ENCODE data around the gene ARHGEF26. TPM values are rescaled to one million over a fixed set of nuclear protein-coding genes. Genes with fewer than 3 reads are reported as not detected.

The ARHGEF26 gene
- total RNA-seq, 1 experiment from 2014 or later = 7.2 TPM

DNA sequence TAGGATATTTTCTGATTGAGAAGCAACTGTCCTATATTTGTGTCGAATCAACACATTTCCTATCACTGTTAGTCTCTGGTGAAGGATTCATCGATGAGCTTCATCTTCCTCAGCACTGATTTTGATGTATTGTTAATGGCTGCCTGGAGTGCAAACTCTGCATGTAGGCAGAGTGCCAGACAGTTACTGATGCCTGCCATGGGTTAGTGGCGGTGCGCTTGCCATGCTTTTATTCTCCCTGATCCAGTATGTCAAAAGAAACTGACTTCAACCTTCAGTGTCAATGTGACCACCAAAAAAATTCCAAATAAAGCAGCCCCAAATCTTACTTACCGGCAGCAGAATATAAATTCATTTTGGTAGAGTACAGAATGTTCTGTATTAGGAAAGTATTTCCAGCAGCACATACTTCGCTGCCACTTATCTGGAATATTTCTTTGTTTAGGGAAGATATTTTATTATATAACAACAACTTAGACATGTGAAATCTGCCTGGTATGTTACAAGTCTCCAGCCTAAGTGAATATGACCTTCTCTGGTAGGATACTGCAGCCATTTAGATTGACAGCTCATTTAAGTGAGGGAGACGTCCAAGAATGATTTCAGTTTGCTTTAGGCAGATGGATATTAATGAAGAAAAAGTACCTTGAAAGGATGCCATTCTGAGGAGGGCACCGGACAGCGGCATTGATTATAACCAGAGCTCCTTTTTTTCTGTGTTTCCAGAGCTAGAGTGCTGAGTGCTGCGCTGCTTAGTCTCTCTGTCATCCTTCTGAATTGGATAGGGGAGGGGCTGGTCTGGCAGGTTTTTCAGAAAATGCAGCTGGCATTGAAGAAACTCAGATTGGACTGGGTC is 59.9 kb downstream of the ARHGEF26 start:
- no peak overlapping the region for H3K9ac ChIP-seq (ENCODE audit: low read length)
- ATAC-seq = no peak
- BruUV-seq (replicated peaks) = no TSS peak

More for the DNA sequence above, 59.9 kb downstream of the ARHGEF26 start:
- POLR2A ChIA-PET = no interaction called here
- TF ChIP-seq ZNF274 (IDR thresholded peaks at IDR 0.05; ENCODE audit: low read depth, low read length) (no peak), YY1 (IDR thresholded peaks at IDR 0.05; ENCODE audit: extremely low read depth, insufficient replicate concordance, low read depth, low read length) (no peak), JUND (IDR thresholded peaks at IDR 0.05) (no peak), ZFX (IDR thresholded peaks at IDR 0.05) (no peak), RAD21 (IDR thresholded peaks at IDR 0.05; ENCODE audit: low read depth) (no peak), EZH2 (IDR thresholded peaks at IDR 0.05) (no peak), ELF1 (IDR thresholded peaks at IDR 0.05; ENCODE audit: borderline replicate concordance, low read depth) (no peak), POLR2AphosphoS5 (IDR thresholded peaks at IDR 0.05; ENCODE audit: low read depth, low read length) (no peak), SIN3A (IDR thresholded peaks at IDR 0.05; ENCODE audit: low read depth) (no peak), POLR2A (IDR thresholded peaks at IDR 0.05; ENCODE audit: borderline replicate concordance, extremely low read depth, insufficient read depth, insufficient read length) (no peak), CEBPB (IDR thresholded peaks at IDR 0.05; ENCODE audit: low read depth) (no peak)
- TF ChIP-seq, protein P1, sequence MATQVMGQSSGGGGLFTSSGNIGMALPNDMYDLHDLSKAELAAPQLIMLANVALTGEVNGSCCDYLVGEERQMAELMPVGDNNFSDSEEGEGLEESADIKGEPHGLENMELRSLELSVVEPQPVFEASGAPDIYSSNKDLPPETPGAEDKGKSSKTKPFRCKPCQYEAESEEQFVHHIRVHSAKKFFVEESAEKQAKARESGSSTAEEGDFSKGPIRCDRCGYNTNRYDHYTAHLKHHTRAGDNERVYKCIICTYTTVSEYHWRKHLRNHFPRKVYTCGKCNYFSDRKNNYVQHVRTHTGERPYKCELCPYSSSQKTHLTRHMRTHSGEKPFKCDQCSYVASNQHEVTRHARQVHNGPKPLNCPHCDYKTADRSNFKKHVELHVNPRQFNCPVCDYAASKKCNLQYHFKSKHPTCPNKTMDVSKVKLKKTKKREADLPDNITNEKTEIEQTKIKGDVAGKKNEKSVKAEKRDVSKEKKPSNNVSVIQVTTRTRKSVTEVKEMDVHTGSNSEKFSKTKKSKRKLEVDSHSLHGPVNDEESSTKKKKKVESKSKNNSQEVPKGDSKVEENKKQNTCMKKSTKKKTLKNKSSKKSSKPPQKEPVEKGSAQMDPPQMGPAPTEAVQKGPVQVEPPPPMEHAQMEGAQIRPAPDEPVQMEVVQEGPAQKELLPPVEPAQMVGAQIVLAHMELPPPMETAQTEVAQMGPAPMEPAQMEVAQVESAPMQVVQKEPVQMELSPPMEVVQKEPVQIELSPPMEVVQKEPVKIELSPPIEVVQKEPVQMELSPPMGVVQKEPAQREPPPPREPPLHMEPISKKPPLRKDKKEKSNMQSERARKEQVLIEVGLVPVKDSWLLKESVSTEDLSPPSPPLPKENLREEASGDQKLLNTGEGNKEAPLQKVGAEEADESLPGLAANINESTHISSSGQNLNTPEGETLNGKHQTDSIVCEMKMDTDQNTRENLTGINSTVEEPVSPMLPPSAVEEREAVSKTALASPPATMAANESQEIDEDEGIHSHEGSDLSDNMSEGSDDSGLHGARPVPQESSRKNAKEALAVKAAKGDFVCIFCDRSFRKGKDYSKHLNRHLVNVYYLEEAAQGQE (IDR thresholded peaks at IDR 0.05; ENCODE audit: low read depth) = no peak
- TF ChIP-seq, protein P2, sequence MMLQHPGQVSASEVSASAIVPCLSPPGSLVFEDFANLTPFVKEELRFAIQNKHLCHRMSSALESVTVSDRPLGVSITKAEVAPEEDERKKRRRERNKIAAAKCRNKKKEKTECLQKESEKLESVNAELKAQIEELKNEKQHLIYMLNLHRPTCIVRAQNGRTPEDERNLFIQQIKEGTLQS (IDR thresholded peaks at IDR 0.05) = no peak
- TF ChIP-seq, protein P3, sequence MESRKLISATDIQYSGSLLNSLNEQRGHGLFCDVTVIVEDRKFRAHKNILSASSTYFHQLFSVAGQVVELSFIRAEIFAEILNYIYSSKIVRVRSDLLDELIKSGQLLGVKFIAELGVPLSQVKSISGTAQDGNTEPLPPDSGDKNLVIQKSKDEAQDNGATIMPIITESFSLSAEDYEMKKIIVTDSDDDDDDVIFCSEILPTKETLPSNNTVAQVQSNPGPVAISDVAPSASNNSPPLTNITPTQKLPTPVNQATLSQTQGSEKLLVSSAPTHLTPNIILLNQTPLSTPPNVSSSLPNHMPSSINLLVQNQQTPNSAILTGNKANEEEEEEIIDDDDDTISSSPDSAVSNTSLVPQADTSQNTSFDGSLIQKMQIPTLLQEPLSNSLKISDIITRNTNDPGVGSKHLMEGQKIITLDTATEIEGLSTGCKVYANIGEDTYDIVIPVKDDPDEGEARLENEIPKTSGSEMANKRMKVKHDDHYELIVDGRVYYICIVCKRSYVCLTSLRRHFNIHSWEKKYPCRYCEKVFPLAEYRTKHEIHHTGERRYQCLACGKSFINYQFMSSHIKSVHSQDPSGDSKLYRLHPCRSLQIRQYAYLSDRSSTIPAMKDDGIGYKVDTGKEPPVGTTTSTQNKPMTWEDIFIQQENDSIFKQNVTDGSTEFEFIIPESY (IDR thresholded peaks at IDR 0.05; ENCODE audit: extremely low read depth, insufficient replicate concordance, low read length) = no peak
- TF ChIP-seq, protein P4, sequence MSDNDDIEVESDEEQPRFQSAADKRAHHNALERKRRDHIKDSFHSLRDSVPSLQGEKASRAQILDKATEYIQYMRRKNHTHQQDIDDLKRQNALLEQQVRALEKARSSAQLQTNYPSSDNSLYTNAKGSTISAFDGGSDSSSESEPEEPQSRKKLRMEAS (IDR thresholded peaks at IDR 0.05) = no peak
- TF ChIP-seq, protein P5, sequence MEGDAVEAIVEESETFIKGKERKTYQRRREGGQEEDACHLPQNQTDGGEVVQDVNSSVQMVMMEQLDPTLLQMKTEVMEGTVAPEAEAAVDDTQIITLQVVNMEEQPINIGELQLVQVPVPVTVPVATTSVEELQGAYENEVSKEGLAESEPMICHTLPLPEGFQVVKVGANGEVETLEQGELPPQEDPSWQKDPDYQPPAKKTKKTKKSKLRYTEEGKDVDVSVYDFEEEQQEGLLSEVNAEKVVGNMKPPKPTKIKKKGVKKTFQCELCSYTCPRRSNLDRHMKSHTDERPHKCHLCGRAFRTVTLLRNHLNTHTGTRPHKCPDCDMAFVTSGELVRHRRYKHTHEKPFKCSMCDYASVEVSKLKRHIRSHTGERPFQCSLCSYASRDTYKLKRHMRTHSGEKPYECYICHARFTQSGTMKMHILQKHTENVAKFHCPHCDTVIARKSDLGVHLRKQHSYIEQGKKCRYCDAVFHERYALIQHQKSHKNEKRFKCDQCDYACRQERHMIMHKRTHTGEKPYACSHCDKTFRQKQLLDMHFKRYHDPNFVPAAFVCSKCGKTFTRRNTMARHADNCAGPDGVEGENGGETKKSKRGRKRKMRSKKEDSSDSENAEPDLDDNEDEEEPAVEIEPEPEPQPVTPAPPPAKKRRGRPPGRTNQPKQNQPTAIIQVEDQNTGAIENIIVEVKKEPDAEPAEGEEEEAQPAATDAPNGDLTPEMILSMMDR (IDR thresholded peaks at IDR 0.05 in 2 of 3, conservative IDR thresholded peaks at IDR 0.05 in 1 of 3; ENCODE audit: borderline replicate concordance in 1 of 3, insufficient read depth in 1 of 3, low read depth in 2 of 3, low read length in 2 of 3) = no peak
- RAD21 ChIA-PET (ENCODE audit: low non-redundant PET in 1 of 2, low total read pairs in 2 of 2, uncharacterized antibody in 2 of 2, unreplicated experiment in 2 of 2) = no interaction called here
- CTCF ChIA-PET = no interaction called here
- H3K27ac ChIP-seq (ENCODE audit: low read depth, low read length) = no peak overlapping the region
- no peaks in the 10 kb centered on the region for H3K27me3 ChIP-seq (ENCODE audit: insufficient read depth, low read length)
- no peaks in the 10 kb centered on the region for H3K4me1 ChIP-seq (ENCODE audit: control insufficient read depth in 1 of 2, insufficient read depth in 2 of 2, low read length in 2 of 2)
- H3K36me3 ChIP-seq (ENCODE audit: control insufficient read depth in 1 of 2, insufficient read depth in 2 of 2, low read length in 2 of 2) = no peaks in the 10 kb centered on the region
- H3K9me2 ChIP-seq (ENCODE audit: insufficient read depth) = no peaks in the 10 kb centered on the region
- intact Hi-C loops (cut with micrococcal nuclease) = no loop called here
- no peaks in the 10 kb centered on the region for H3K79me2 ChIP-seq (ENCODE audit: insufficient read depth, low read length)
- H2AFZ ChIP-seq (ENCODE audit: low read depth, low read length, poor library complexity, severe bottlenecking) = no peak overlapping the region
- no peaks in the 10 kb centered on the region; the same call in 1 of the 2 replicates for H4K20me1 ChIP-seq (ENCODE audit: insufficient read depth)
- no peak overlapping the region for H3K4me2 ChIP-seq (ENCODE audit: low read length)
- no peak for DNase-seq (ENCODE audit: low read depth, low spot score)
- H3K4me3 ChIP-seq (replicated peaks in 1 of 2; ENCODE audit: low read depth in 1 of 2, low read length in 2 of 2) = no peak overlapping the region
- no peaks in the 10 kb centered on the region for H3K9me3 ChIP-seq (ENCODE audit: control insufficient read depth in 1 of 2, insufficient read depth in 1 of 2, low read depth in 1 of 2, low read length in 2 of 2)

Measured in HCT116 (cell line).